H7 (cell line): Measurements from ENCODE around the gene CA12. TPM values are rescaled to one million over a fixed set of nuclear protein-coding genes. Genes with fewer than 3 reads are reported as not detected.

Experiments
- DNase-seq: peaks from one replicate; pipeline ENCODE4 v3.0.0; 2012
- H3K27me3 ChIP-seq: 2 replicates; pipeline ENCODE4 v1.6.0; 2011; ENCODE audit warnings: mild to moderate bottlenecking, low read length; ENCODE audit not compliant: control insufficient read depth, insufficient read depth
- H3K36me3 ChIP-seq: replicated peaks from 2 replicates; pipeline ENCODE4 v1.5.1; 2011; ENCODE audit warnings: low read length; ENCODE audit not compliant: control insufficient read depth, insufficient read depth
- H3K4me3 ChIP-seq: 2 replicates; pipeline ENCODE4 v1.5.1; 2011; ENCODE audit warnings: low read depth, mild to moderate bottlenecking, control low read depth, low read length, moderate library complexity; ENCODE audit not compliant: insufficient read depth
- total RNA-seq: library from RNA; depleted of rRNA; stranded (reverse); fragments of >200 nt; shearing (Covaris generic); gene quantifications from 2 replicates; pipeline ENCODE4 v1.2.3, GENCODE V29; 2014

CA12 gene
- total RNA-seq, 1 experiment from 2014 or later = 1.9 TPM

- DNase-seq = no peak
- H3K27me3 ChIP-seq = no peaks in the 10 kb centered on the region
- H3K36me3 ChIP-seq = no peaks in the 10 kb centered on the region
- H3K4me3 ChIP-seq = no peak overlapping the region
Observed at GRCh38 chr15:63313825-63314224, 67.8 kb downstream of the CA12 start.

- Histone ChIP-seq H3K27me3 (no peaks in the 10 kb centered on the region), H3K4me3 (no peak overlapping the region), H3K36me3 (no peaks in the 10 kb centered on the region)
- DNase-seq = peak; percentile 58
Observed at GRCh38 chr15:63312286-63312685, 69.4 kb downstream of the CA12 start.

- no peak overlapping the region for H3K4me3 ChIP-seq
- DNase-seq = no peak
- no peaks in the 10 kb centered on the region for H3K27me3 ChIP-seq
- H3K36me3 ChIP-seq = peaks cover 2% of the 10 kb centered on the region; the same call in 1 of the 2 replicates
Observed at GRCh38 chr15:63310646-63311045, 71.0 kb downstream of the CA12 start.

GRCh38 chr15:63308947-63309346 lies 72.7 kb downstream of the CA12 start:
- H3K4me3 ChIP-seq = no peak overlapping the region
- DNase-seq = no peak
- no peaks in the 10 kb centered on the region for H3K27me3 ChIP-seq
- peaks cover 3% of the 10 kb centered on the region; the same call in 1 of the 2 replicates for H3K36me3 ChIP-seq

- DNase-seq = no peak
- no peaks in the 10 kb centered on the region for H3K27me3 ChIP-seq
- H3K36me3 ChIP-seq = peaks cover 3% of the 10 kb centered on the region; the same call in 1 of the 2 replicates
- no peak overlapping the region for H3K4me3 ChIP-seq
Observed at GRCh38 chr15:63308491-63308890, 73.2 kb downstream of the CA12 start.

GRCh38 chr15:63306492-63307073 lies 75.1 kb downstream of the CA12 start:
- DNase-seq = no peak
- H3K27me3 ChIP-seq = no peaks in the 10 kb centered on the region
- no peak overlapping the region for H3K4me3 ChIP-seq
- H3K36me3 ChIP-seq = peaks cover 3% of the 10 kb centered on the region; the same call in 1 of the 2 replicates

- Histone ChIP-seq H3K27me3 (no peaks in the 10 kb centered on the region), H3K4me3 (no peak overlapping the region), H3K36me3 (peaks cover 3% of the 10 kb centered on the region; the same call in 1 of the 2 replicates)
- no peak for DNase-seq
Observed at GRCh38 chr15:63305260-63305659, 76.4 kb downstream of the CA12 start.

- Histone ChIP-seq H3K36me3 (peaks cover 3% of the 10 kb centered on the region; the same call in 1 of the 2 replicates), H3K27me3 (no peaks in the 10 kb centered on the region), H3K4me3 (no peak overlapping the region)
- DNase-seq = no peak
Observed at GRCh38 chr15:63301088-63301487, 80.6 kb downstream of the CA12 start.

- Histone ChIP-seq H3K4me3 (no peak overlapping the region), H3K27me3 (no peaks in the 10 kb centered on the region), H3K36me3 (no peaks in the 10 kb centered on the region)
- DNase-seq = no peak
Observed at GRCh38 chr15:63299943-63300575, 81.6 kb downstream of the CA12 start.

GRCh38 chr15:63296195-63296594 lies 85.5 kb downstream of the CA12 start:
- H3K27me3 ChIP-seq = no peaks in the 10 kb centered on the region
- no peaks in the 10 kb centered on the region for H3K36me3 ChIP-seq
- H3K4me3 ChIP-seq = no peak overlapping the region
- no peak for DNase-seq

- DNase-seq = no peak
- no peak overlapping the region for H3K4me3 ChIP-seq
- no peaks in the 10 kb centered on the region for H3K36me3 ChIP-seq
- no peaks in the 10 kb centered on the region for H3K27me3 ChIP-seq
Observed at GRCh38 chr15:63295341-63295740, 86.3 kb downstream of the CA12 start.

- DNase-seq = no peak
- H3K27me3 ChIP-seq = no peaks in the 10 kb centered on the region
- H3K36me3 ChIP-seq = no peaks in the 10 kb centered on the region
- H3K4me3 ChIP-seq = no peak overlapping the region
Observed at GRCh38 chr15:63294359-63294758, 87.3 kb downstream of the CA12 start.

GRCh38 chr15:63292771-63293170 lies 88.9 kb downstream of the CA12 start:
- no peak overlapping the region for H3K4me3 ChIP-seq
- H3K27me3 ChIP-seq = no peaks in the 10 kb centered on the region
- no peak for DNase-seq
- no peaks in the 10 kb centered on the region for H3K36me3 ChIP-seq

- DNase-seq = no peak
- Histone ChIP-seq H3K27me3 (no peaks in the 10 kb centered on the region), H3K4me3 (no peak overlapping the region), H3K36me3 (no peaks in the 10 kb centered on the region)
Observed at GRCh38 chr15:63292241-63292640, 89.4 kb downstream of the CA12 start.

GRCh38 chr15:63291507-63291906 lies 90.1 kb downstream of the CA12 start:
- no peak overlapping the region for H3K4me3 ChIP-seq
- DNase-seq = no peak

More at GRCh38 chr15:63291507-63291906, 90.1 kb downstream of the CA12 start:
- no peaks in the 10 kb centered on the region for H3K36me3 ChIP-seq
- H3K27me3 ChIP-seq = no peaks in the 10 kb centered on the region
